Common myeloid progenitor, CD34-positive (primary cell): Measurements from ENCODE around the gene HOXB3.

Experiments used
- CTCF ChIA-PET: fragments of 350-600 bp; sonication (Branson Sonifier 250); formaldehyde crosslinking; loops from one replicate; lab custom pipeline; 2021; ENCODE audit warnings: antibody characterized with exemption; lab: Charles Lee
- POLR2A ChIA-PET: fragments of 350-600 bp; sonication (Branson Sonifier 250); formaldehyde crosslinking; loops from one replicate; lab custom pipeline; 2021; ENCODE audit warnings: antibody characterized with exemption; lab: Charles Lee
- DNase-seq, 3 donors: peaks; one replicate each; pipeline versions ENCODE4 v3.0.0 to v3.0.0-alpha.2; 2013
- H3K27ac ChIP-seq, 2 experiments: 1 replicate in 1 of 2; 2 replicates in 1 of 2; pipeline ENCODE4 v1.7.0; 2013; ENCODE audit warnings: inconsistent platforms in 2 of 2, low read length in 2 of 2, mild to moderate bottlenecking in 2 of 2, low read depth in 1 of 2, moderate library complexity in 1 of 2; ENCODE audit not compliant: severe bottlenecking in 2 of 2, insufficient read depth in 1 of 2, poor library complexity in 1 of 2
- H3K27me3 ChIP-seq, 5 experiments: replicated peaks in 2 of 5; 1 replicate in 3 of 5; 2 replicates in 2 of 5; pipeline versions ENCODE4 v1.6.1 to v1.7.0; 2013; ENCODE audit warnings: low read length in 4 of 5, mild to moderate bottlenecking in 2 of 5, moderate library complexity in 2 of 5, inconsistent platforms in 1 of 5; ENCODE audit not compliant: insufficient read depth in 5 of 5, control insufficient read depth in 4 of 5
- H3K36me3 ChIP-seq, 4 experiments: 1 replicate in 2 of 4; 2 replicates in 2 of 4; pipeline versions ENCODE4 v1.6.1 to v1.7.0; 2013; ENCODE audit warnings: low read length in 3 of 4, control low read depth in 1 of 4, mild to moderate bottlenecking in 1 of 4; ENCODE audit not compliant: control insufficient read depth in 4 of 4, insufficient read depth in 4 of 4
- H3K4me1 ChIP-seq, 4 experiments: 1 replicate in 3 of 4; 2 replicates in 1 of 4; pipeline versions ENCODE4 v1.6.1 to v1.7.1; 2013; ENCODE audit warnings: low read length in 3 of 4, mild to moderate bottlenecking in 3 of 4, control low read depth in 1 of 4, inconsistent platforms in 1 of 4, moderate library complexity in 1 of 4; ENCODE audit not compliant: control insufficient read depth in 4 of 4, insufficient read depth in 4 of 4; ENCODE audit errors: control extremely low read depth in 1 of 4
- H3K4me3 ChIP-seq, 7 experiments: 1 replicate in 4 of 7; 2 replicates in 3 of 7; pipeline versions ENCODE4 v1.5.1 to v1.7.0; 2013; ENCODE audit warnings: mild to moderate bottlenecking in 7 of 7, low read length in 6 of 7, moderate library complexity in 6 of 7, inconsistent platforms in 2 of 7, low read depth in 2 of 7, control low read depth in 1 of 7; ENCODE audit not compliant: insufficient read depth in 4 of 7, control insufficient read depth in 1 of 7; ENCODE audit errors: extremely low read depth in 1 of 7
- H3K9me3 ChIP-seq, 5 experiments: 1 replicate in 4 of 5; 2 replicates in 1 of 5; pipeline versions ENCODE4 v1.6.1 to v1.7.1; 2013; ENCODE audit warnings: low read length in 4 of 5, mild to moderate bottlenecking in 2 of 5, inconsistent platforms in 1 of 5, low read depth in 1 of 5, moderate library complexity in 1 of 5; ENCODE audit not compliant: control insufficient read depth in 4 of 5, insufficient read depth in 2 of 5; ENCODE audit errors: control extremely low read depth in 1 of 5
- WGBS: methylation state at CpG from one replicate; pipeline ENCODE4 v1.1.5; 2013; ENCODE audit not compliant: insufficient coverage; 5-methylcytosine and 5-hydroxymethylcytosine counted together

The HOXB3 gene

GRCh38 chr17:48568499-48569239 lies 21.4 kb downstream of the HOXB3 start:
- ChIA-PET POLR2A (no interaction called here), CTCF (interaction anchor here (0.6 to 2.2 kb wide), 6 partner anchors 9 to 68 kb away, joined by 3 to 7 read pairs (median 5); partner anchors contain the start of gene HOXB4)
- H3K4me1 ChIP-seq = peaks cover 0 to 98% (median 64%) of the 10 kb centered on the region in 4 experiments
- no peaks in the 10 kb centered on the region for H3K9me3 ChIP-seq
- WGBS = 9% methylated on average over 8 of the region's 33 CpGs
- no peaks in the 10 kb centered on the region for H3K27me3 ChIP-seq
- peak overlapping the region in 5 of 7 experiments; percentile 17 to 65 (median 55) for H3K4me3 ChIP-seq
- peaks cover 0 to 52% (median 18%) of the 10 kb centered on the region in 4 experiments for H3K36me3 ChIP-seq
- H3K27ac ChIP-seq = no peak overlapping the region
- peak in 1 of 3 donors; percentile 63 for DNase-seq

GRCh38 chr17:48567646-48568354 lies 22.2 kb downstream of the HOXB3 start:
- H3K9me3 ChIP-seq = no peaks in the 10 kb centered on the region
- no peak for DNase-seq
- peaks cover 0 to 98% (median 65%) of the 10 kb centered on the region in 4 experiments for H3K4me1 ChIP-seq
- peak overlapping the region in 3 of 7 experiments; percentile 55 to 65 (median 63) for H3K4me3 ChIP-seq
- peaks cover 0 to 56% (median 19%) of the 10 kb centered on the region in 4 experiments for H3K36me3 ChIP-seq
- H3K27me3 ChIP-seq = no peaks in the 10 kb centered on the region
- ChIA-PET POLR2A (interaction anchor here (0.9 kb wide), 1 partner anchor 20 kb away, joined by 4 read pairs; no protein-coding TSS in a partner anchor), CTCF (interaction anchor here (0.6 to 2.2 kb wide), 7 partner anchors 10 to 67 kb away, joined by 3 to 7 read pairs (median 6); partner anchors contain the start of genes HOXB4 and HOXB5)
- H3K27ac ChIP-seq = no peak overlapping the region
- no CpG with 5 or more reads among the region's 2 CpGs for WGBS

DNA sequence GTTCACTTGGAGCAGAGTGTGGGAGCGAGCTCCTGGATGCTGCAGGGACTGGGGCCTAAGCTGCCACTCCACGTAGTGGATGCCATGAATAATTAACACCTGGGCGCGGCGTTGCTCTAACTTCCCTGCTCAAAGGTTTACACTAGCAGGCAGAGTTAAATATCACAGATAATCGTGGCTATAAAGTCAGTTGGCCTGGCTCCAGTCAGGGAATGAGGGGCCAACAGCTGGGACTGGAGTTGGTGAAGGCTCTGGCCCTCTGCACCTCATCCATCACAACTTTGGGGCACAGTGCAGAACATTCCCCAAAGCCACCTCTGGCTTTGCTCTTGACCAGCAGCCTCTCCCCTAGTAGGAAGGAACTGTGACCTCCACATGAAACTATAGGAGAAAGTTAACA lies 22.8 kb downstream of the HOXB3 start:
- Histone ChIP-seq H3K36me3 (peaks cover 0 to 57% (median 16%) of the 10 kb centered on the region in 4 experiments), H3K4me3 (no peak overlapping the region), H3K9me3 (no peaks in the 10 kb centered on the region), H3K27me3 (no peaks in the 10 kb centered on the region), H3K4me1 (peaks cover 0 to 98% (median 70%) of the 10 kb centered on the region in 4 experiments), H3K27ac (no peak overlapping the region)
- ChIA-PET POLR2A (interaction anchor here (0.9 kb wide), 1 partner anchor 20 kb away, joined by 4 read pairs; no protein-coding TSS in a partner anchor), CTCF (interaction anchor here (0.8 to 2.2 kb wide), 5 partner anchors 11 to 66 kb away, joined by 3 to 7 read pairs (median 4); partner anchors contain the start of genes HOXB4 and HOXB5)
- WGBS = 76% methylated on average over 6 of the region's 6 CpGs
- no peak for DNase-seq

GRCh38 chr17:48566717-48567116 lies 23.3 kb downstream of the HOXB3 start:
- WGBS = no CpG with 5 or more reads among the region's 2 CpGs
- no peaks in the 10 kb centered on the region for H3K9me3 ChIP-seq
- CTCF ChIA-PET = interaction anchor here (0.5 to 2.2 kb wide), 7 partner anchors 10 to 66 kb away, joined by 3 to 7 read pairs (median 4); partner anchors contain the start of gene HOXB5
- peaks cover 0 to 52% (median 14%) of the 10 kb centered on the region in 4 experiments for H3K36me3 ChIP-seq
- H3K27me3 ChIP-seq = no peaks in the 10 kb centered on the region
- no peak overlapping the region for H3K27ac ChIP-seq
- POLR2A ChIA-PET = no interaction called here
- no peak overlapping the region for H3K4me3 ChIP-seq
- peaks cover under 1 to 98% (median 74%) of the 10 kb centered on the region in 4 experiments for H3K4me1 ChIP-seq
- no peak for DNase-seq

DNA sequence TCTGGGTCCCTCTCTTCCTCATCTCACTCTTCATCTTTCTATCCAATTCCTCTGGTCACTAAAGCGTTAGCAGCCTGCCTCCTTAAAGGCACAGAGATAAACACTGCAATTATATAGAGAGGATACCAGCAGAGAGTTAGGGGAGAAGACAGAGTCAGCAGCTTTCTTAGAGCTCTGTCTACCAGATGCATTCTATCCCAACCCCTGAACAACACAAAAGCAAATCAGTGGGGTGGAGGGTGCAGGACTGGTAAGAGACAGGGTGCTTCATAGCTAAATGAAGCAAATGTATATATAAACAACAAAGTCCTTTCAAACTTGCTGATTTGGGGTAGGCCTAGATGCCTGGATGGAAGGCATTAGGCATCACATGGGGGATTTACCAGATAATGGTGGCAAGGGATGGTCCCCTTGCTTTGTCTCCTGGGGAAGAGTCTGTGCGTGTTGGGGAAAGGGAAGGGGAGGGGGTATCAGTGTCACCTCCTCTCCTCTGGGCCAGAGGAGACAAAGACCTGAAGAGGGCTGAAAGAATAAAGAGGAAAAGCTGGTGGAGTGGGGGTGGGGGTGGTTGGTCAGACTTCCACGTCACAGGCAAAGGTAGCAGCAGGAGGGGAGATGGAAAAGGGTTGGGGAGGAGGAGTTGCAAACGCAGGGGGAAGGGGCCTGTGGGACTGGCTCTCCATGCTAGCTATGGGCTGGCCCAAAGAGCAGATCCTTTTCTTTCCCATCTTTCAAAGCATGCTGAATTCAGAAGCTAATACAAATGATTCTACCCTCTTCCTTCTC lies 23.9 kb downstream of the HOXB3 start:
- no peak overlapping the region for H3K4me3 ChIP-seq
- ChIA-PET CTCF (interaction anchor here (0.5 to 2.2 kb wide), 6 partner anchors 10 to 27 kb away, joined by 3 to 7 read pairs (median 4); partner anchors contain the start of gene HOXB5), POLR2A (no interaction called here)
- no peak for DNase-seq
- peaks cover 5 to 98% (median 76%) of the 10 kb centered on the region in 4 experiments for H3K4me1 ChIP-seq
- peaks cover 0 to 46% (median 13%) of the 10 kb centered on the region in 4 experiments for H3K36me3 ChIP-seq
- H3K9me3 ChIP-seq = no peaks in the 10 kb centered on the region
- no peaks in the 10 kb centered on the region for H3K27me3 ChIP-seq
- 90% methylated on average over 2 of the region's 4 CpGs for WGBS
- H3K27ac ChIP-seq = no peak overlapping the region

DNA sequence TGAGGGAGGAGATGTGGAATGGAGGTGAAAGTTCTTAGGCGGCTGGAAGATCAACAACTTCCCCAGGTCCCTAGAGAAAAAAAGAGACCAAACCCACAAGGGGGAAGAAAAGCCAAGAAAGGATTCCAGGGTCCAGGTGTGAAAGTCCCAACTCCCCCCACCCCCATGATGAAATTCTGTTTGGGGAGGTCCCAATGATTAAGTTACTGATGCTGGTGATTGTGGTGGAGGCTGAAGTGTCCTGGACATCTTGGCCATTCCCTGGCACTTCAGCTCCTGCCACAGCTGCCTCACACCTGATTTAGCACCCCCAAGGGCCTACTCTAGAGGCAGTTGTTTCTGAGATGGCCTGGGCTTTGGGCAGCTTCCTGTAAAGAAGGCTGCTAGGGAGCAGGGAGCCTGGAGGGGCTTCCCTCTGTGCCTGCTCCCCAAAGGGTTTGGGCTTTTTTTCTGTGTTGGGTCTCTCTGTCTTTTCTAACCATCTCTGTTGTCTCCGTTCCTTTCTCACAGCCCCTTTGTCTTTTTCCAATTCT lies 25.0 kb downstream of the HOXB3 start:
- POLR2A ChIA-PET = interaction anchor here (0.7 to 1.2 kb wide), 3 partner anchors 12 to 19 kb away, joined by 3 read pairs; no protein-coding TSS in a partner anchor
- H3K4me1 ChIP-seq = peaks cover 5 to 97% (median 75%) of the 10 kb centered on the region in 4 experiments
- H3K27me3 ChIP-seq = no peaks in the 10 kb centered on the region

More for the DNA sequence above, 25.0 kb downstream of the HOXB3 start:
- Histone ChIP-seq H3K36me3 (peaks cover 0 to 39% (median 9%) of the 10 kb centered on the region in 4 experiments), H3K4me3 (peak overlapping the region in 1 of 7 experiments; percentile 28), H3K27ac (peak overlapping the region in 1 of 2 experiments; percentile 14), H3K9me3 (no peaks in the 10 kb centered on the region)
- CTCF ChIA-PET = interaction anchor here (0.9 to 2.2 kb wide), 2 partner anchors 23 to 28 kb away, joined by 3 to 8 read pairs; no protein-coding TSS in a partner anchor
- WGBS = 100% methylated on average over 1 of the region's 2 CpGs
- DNase-seq = no peak
